Panc1 (cell line): Measurements from ENCODE around the gene GYPE.
"Not testable (repeated sequence)": the region's sequence is repeated elsewhere in the genome, so short reads cannot be mapped to it uniquely, and the experiment has no call there.

ENCODE experiments used
- POLR2AphosphoS5 ChIP-seq: IDR thresholded peaks from 2 replicates; pipeline ENCODE4 v1.6.1; 2012; ENCODE audit warnings: mild to moderate bottlenecking, low read depth, low read length, moderate library complexity
- TF ChIP-seq, protein P1 (sequence below): fragments of 450-650 bp; IDR thresholded peaks from 2 replicates; pipeline ENCODE4 v1.5.1; 2017; ENCODE audit warnings: mild to moderate bottlenecking

DNA sequence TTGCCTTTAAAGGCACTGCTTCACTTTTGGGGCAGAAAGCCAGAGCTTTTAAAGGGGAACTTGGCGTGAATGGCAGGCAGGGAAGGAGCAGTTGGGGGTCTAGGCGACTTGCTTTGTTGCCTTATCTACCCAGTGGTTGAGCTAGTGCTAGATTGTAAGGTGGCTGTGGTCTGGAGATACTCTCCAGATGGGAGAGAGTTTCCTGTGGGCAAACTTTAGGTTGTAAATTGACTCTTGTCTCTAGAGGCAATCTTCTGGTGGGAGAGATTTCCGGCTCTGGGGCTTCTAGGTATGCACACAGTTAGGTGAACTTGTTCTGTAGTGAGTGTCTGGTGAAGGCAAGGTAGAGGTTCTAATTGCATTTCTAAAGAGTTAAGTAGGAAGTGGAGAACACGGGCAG is 50.7 kb downstream of the GYPE start:
- TF ChIP-seq, protein P1, sequence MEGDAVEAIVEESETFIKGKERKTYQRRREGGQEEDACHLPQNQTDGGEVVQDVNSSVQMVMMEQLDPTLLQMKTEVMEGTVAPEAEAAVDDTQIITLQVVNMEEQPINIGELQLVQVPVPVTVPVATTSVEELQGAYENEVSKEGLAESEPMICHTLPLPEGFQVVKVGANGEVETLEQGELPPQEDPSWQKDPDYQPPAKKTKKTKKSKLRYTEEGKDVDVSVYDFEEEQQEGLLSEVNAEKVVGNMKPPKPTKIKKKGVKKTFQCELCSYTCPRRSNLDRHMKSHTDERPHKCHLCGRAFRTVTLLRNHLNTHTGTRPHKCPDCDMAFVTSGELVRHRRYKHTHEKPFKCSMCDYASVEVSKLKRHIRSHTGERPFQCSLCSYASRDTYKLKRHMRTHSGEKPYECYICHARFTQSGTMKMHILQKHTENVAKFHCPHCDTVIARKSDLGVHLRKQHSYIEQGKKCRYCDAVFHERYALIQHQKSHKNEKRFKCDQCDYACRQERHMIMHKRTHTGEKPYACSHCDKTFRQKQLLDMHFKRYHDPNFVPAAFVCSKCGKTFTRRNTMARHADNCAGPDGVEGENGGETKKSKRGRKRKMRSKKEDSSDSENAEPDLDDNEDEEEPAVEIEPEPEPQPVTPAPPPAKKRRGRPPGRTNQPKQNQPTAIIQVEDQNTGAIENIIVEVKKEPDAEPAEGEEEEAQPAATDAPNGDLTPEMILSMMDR: not testable (repeated sequence)
- not testable (repeated sequence) for TF ChIP-seq POLR2AphosphoS5
